ENCODE measurements around the gene BST2.
"Not testable (repeated sequence)": the region's sequence is repeated elsewhere in the genome, so short reads cannot be mapped to it uniquely, and the experiment has no call there.

The BST2 gene

DNA sequence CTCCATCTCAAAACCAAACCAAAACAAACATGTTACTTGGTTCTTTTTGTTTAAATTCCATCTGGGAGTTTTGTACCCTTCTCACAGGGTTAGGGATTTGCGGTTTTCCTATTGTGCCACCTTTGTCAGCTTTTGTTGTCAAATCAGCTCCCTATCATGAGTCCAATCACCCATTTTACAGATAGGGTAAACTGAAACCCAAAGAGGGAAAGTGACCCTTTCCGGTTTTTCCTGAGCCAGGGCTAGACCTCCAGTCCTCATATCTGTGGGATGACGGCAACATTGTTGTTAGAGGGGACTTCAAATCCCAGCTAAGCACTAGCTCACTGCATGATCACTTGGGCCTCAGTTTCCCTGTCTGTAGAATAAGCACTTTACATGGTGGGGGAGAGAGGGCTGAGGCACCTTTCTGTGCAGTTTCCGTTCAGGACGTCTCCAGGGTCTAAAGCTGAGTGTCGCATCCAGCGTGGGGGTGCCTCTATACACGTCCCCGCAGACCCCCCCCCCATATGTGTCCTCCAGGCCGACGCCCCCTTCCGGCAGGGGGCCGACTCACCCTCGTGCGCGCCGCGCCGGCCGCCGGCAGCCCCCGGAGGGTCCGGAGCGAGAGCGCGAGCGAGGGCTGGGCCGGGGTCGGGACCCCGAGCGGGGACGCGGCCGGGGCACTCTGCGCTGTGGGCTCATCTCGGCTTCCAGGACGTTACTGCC, 15.3 kb downstream of the BST2 start:
- no peak for DNase-seq

DNA sequence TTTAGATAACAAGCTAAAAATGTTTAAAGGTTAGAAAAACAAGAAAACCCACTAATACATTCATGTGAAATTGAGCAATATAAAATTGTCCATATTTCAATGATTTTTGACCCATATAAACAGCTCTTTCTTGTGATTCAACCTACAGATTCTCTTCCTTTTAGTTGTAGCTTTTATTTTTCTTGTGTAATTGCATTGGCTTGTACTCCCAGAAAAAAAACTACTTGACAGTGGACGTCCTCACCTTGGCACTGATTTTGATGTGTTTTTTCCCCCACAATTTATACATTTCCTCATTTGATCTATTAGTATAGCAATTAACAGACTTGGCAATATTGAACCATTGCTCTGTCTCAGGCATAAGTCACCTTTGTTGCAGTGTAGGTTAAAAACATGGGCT, 16.1 kb downstream of the BST2 start:
- DNase-seq: no peak

DNA sequence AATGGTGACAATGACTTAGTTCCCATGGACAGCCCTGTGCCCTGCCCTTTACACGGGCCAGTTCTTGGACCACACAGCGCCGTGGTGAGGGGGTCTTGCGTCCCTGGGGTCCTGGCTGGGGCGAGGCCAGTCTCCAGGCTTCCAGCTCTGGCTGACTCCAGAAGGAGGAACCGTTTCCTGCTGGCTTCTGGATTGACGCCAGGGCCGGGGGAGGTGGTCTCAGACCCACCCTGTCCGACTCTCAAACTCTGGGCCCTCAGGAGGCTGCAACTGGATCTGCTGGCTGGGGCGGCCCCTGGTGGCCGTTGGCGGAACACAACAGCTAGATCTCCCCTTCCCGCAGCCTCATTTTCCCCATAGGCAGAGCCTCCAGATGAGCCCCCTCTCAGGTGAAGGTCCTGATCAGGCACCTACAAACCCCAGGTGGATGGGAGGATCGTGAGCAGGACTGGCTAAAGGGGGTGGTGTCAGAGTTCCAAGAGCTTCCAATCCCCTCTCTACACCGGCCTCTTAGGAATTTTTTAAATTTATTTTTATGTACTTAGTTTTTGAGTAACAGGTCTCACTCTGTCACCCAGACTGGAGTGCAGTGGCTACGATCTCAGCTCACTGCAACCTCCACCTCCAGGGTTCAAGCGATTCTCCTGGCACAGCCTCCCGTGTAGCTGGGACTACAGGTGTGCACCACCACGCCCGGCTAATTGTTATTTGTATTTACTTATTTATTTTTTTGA, 19.4 kb downstream of the BST2 start:
- peak; percentile 42 to 52 for DNase-seq

GRCh38 chr19:17380426-17381138, 24.8 kb downstream of the BST2 start:
- no peak for DNase-seq

GRCh38 chr19:17379221-17379631, 26.2 kb downstream of the BST2 start:
- DNase-seq: peak; percentile 23 to 27

- DNase-seq: no peak
These were observed 27.2 kb downstream of the BST2 start for GRCh38 chr19:17378271-17378670.

- DNase-seq: peak in 1 of 2 donors; percentile 29
These were observed 28.4 kb downstream of the BST2 start, which contains the start of gene PLVAP for GRCh38 chr19:17376935-17377600. Gene PLVAP, minus strand, starts transcription at chr19:17377342. Its CDS starts 54 bp downstream, at chr19:17377288.

DNA sequence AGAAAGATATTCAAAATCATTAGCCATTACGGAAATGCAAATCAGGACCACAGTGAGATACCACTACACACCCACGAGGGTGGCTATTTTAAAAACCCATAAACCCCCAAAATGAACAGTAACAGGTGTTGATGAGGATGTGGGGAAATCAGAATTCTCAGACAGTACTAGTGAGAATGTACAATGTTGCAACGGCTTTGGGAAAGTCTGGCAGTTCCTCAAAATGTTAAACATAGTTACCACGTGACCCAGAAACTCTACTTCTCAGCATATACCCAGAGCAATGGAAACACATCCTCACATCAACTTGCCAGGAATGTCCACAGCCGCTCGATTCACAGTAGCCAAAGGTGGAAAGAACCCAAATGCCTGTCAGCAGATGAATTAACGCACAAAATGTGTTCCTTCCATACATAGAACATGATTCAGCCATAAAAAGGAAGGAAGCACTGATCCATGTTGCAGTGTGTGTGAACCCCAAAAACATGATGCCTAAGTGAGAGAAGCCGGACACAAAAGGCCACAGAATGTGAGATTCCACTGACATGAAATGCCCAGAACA, 35.3 kb downstream of the BST2 start:
- peak; percentile 79 to 80 for DNase-seq

DNA sequence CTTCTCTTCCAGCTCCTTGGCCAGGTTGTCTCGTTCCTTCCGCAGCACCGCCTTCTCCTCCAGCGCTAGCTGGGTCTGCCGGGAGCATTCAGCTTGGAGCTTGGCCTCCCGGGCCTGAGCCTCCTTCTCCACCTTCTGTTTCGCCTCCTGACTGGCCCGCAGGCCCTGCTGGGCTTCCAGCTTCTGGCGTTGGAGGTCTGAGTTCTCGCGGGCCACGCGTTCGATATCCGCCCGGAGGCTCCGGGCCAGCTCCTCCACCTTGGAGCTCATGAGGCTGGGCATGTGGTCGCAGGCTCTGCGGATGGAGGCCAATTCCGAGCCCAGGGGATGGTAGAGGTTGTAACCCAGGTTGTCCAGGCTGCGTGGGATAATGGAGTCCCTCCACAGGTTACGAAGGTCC, 40.1 kb downstream of the BST2 start:
- DNase-seq: no peak

DNA sequence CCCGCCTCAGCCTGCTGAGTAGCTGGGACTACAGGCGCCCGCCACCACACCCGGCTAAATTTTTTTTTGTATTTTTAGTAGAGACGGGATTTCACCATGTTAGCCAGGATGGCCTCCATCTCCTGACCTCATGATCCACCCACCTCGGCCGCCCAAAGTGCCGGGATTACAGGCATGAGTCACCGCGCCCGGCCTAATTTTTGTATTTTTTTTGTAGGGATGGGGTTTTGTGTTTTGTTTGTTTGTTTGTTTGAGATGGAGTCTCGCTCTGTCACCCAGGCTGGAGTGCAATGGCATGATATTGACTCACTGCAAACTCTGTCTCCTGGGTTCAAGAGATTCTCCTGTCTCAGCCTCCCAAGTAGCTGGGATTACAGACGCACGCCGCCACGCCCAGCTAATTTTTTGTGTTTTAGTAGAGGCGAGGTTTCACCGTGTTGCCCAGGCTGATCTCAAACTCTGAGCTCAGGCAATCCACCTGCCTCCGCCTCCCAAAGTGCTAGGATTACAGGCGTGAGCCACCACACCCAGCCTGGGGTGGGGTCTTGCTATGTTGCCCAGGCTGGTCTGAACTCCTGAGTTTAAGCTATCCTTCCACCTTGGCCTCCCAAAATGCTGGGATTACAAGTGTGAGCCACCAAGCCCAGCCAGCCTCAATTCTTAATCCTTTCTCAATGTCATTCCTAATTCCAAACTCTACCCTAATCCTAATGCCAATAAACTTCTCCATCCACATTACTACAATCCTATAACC, 41.4 kb downstream of the BST2 start:
- not testable (repeated sequence) for DNase-seq

- DNase-seq: no peak
These were observed 45.3 kb downstream of the BST2 start for GRCh38 chr19:17359905-17360800.

- DNase-seq: no peak
These were observed 47.0 kb downstream of the BST2 start for GRCh38 chr19:17358395-17358794.

DNA sequence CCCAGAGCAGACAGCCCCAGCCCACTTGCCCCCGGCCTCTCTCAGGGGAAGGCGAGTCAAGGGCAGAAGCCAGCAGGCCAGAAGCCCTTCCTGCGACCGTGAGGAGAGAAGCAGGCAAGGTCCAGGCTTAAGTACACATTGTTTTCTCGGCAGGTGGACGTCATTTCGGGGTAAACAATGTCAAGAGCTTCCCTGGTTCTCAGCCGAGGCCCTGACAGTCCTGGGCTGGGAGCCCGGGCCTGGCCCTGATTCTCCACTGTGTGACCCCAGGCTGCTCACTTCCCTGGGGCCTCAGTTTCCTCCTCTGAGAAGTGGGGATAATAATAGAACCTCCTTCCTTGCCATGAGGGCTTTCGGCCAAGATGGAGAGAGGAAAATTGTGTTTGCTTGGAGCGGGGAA, 47.7 kb downstream of the BST2 start:
- no peak for DNase-seq

GRCh38 chr19:17357078-17357666, 48.3 kb downstream of the BST2 start:
- DNase-seq: no peak

DNA sequence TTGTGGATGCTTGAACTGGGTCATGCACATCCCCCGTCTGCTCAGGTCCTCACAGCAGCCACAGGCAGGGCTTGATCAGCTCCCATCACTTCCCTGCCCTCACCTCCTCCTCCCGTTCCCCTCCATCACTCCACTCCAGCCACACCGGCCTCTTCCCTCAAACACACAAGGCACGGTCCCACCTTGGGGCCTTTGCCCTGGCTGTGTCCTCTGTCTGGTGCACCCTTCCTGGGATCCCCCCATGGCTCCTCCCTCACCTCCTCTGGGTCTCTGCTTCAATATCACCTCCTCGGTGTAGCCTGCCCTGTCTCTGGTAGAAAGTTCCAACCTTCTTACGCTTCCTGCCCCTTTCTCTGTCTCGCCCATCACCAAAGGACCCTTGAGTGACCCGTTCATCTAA, 52.0 kb downstream of the BST2 start:
- no peak for DNase-seq

Data from inflammatory macrophage (primary cell).